ENCODE results near the gene SORBS1. TPM values are rescaled to one million over a fixed set of nuclear protein-coding genes. Genes with fewer than 3 reads are reported as not detected.

The SORBS1 gene
- total RNA-seq, 2 experiments from 2014 or later, result 0.56 to 0.74 TPM

GRCh38 chr10:95574649-95575365 lies 13.6 kb upstream of the SORBS1 start:
- Mint-ChIP-seq H3K4me3 (no peak overlapping the region), H3K36me3 (ENCODE audit: low read depth) (no peaks in the 10 kb centered on the region), H3K27me3 (peaks cover 26% of the 10 kb centered on the region), H3K27ac (no peak overlapping the region), H3K9me3 (no peaks in the 10 kb centered on the region), H3K4me1 (no peaks in the 10 kb centered on the region)
- ChIA-PET CTCF (interaction anchor here (1.5 kb wide), 1 partner anchor 31 kb away, joined by 4 read pairs; no protein-coding TSS in a partner anchor), POLR2A (no interaction called here)
- DNase-seq, result no peak

GRCh38 chr10:95573964-95574604 lies 12.9 kb upstream of the SORBS1 start:
- H3K27ac Mint-ChIP-seq, result no peak overlapping the region

GRCh38 chr10:95573527-95573926 lies 12.4 kb upstream of the SORBS1 start:
- no peaks in the 10 kb centered on the region for H3K9me3 Mint-ChIP-seq
- no peaks in the 10 kb centered on the region for H3K36me3 Mint-ChIP-seq (ENCODE audit: low read depth)
- no peak overlapping the region for H3K27ac Mint-ChIP-seq
- no peaks in the 10 kb centered on the region for H3K4me1 Mint-ChIP-seq
- H3K4me3 Mint-ChIP-seq, result no peak overlapping the region
- CTCF ChIA-PET, result interaction anchor here (1.0 kb wide), 1 partner anchor 18 kb away, joined by 3 read pairs; no protein-coding TSS in a partner anchor
- peaks cover 19% of the 10 kb centered on the region for H3K27me3 Mint-ChIP-seq
- DNase-seq, result no peak
- POLR2A ChIA-PET, result no interaction called here

More at GRCh38 chr10:95573964-95574604, 12.9 kb upstream of the SORBS1 start:
- no peaks in the 10 kb centered on the region for H3K9me3 Mint-ChIP-seq
- H3K27me3 Mint-ChIP-seq, result peaks cover 22% of the 10 kb centered on the region
- ChIA-PET POLR2A (no interaction called here), CTCF (interaction anchor here (1.0 to 1.5 kb wide), 2 partner anchors 17 to 31 kb away, joined by 3 to 4 read pairs; no protein-coding TSS in a partner anchor)
- no peaks in the 10 kb centered on the region for H3K36me3 Mint-ChIP-seq (ENCODE audit: low read depth)
- no peak overlapping the region for H3K4me3 Mint-ChIP-seq
- H3K4me1 Mint-ChIP-seq, result no peaks in the 10 kb centered on the region
- DNase-seq, result no peak

- DNase-seq, result no peak
- Mint-ChIP-seq H3K9me3 (no peaks in the 10 kb centered on the region), H3K36me3 (ENCODE audit: low read depth) (no peaks in the 10 kb centered on the region), H3K27ac (no peak overlapping the region), H3K27me3 (peaks cover 15% of the 10 kb centered on the region), H3K4me3 (no peak overlapping the region), H3K4me1 (no peaks in the 10 kb centered on the region)
- ChIA-PET CTCF (no interaction called here), POLR2A (no interaction called here)
These were observed 11.1 kb upstream of the SORBS1 start for GRCh38 chr10:95572131-95572820.

- Mint-ChIP-seq H3K9me3 (no peaks in the 10 kb centered on the region), H3K27me3 (peaks cover 15% of the 10 kb centered on the region), H3K27ac (no peak overlapping the region), H3K4me3 (no peak overlapping the region), H3K4me1 (no peaks in the 10 kb centered on the region), H3K36me3 (ENCODE audit: low read depth) (no peaks in the 10 kb centered on the region)
- ChIA-PET POLR2A (no interaction called here), CTCF (no interaction called here)
- no peak for DNase-seq
These were observed 10.2 kb upstream of the SORBS1 start for GRCh38 chr10:95571390-95571789.

- Mint-ChIP-seq H3K36me3 (ENCODE audit: low read depth) (no peaks in the 10 kb centered on the region), H3K4me1 (no peaks in the 10 kb centered on the region), H3K27me3 (peaks cover 14% of the 10 kb centered on the region), H3K9me3 (no peaks in the 10 kb centered on the region), H3K27ac (no peak overlapping the region), H3K4me3 (no peak overlapping the region)
- ChIA-PET POLR2A (no interaction called here), CTCF (no interaction called here)
- DNase-seq, result no peak
These were observed 8.2 kb upstream of the SORBS1 start for GRCh38 chr10:95569368-95569767.

GRCh38 chr10:95567903-95568630 lies 6.9 kb upstream of the SORBS1 start:
- Mint-ChIP-seq H3K36me3 (ENCODE audit: low read depth) (no peaks in the 10 kb centered on the region), H3K27ac (no peak overlapping the region), H3K9me3 (no peaks in the 10 kb centered on the region), H3K4me3 (no peak overlapping the region), H3K27me3 (peaks cover 8% of the 10 kb centered on the region), H3K4me1 (no peaks in the 10 kb centered on the region)
- DNase-seq, result no peak
- ChIA-PET CTCF (no interaction called here), POLR2A (no interaction called here)

- ChIA-PET CTCF (no interaction called here), POLR2A (no interaction called here)
- DNase-seq, result no peak
- H3K9me3 Mint-ChIP-seq, result no peaks in the 10 kb centered on the region
- peaks cover 6% of the 10 kb centered on the region for H3K4me1 Mint-ChIP-seq
- no peak overlapping the region for H3K27ac Mint-ChIP-seq
- H3K36me3 Mint-ChIP-seq (ENCODE audit: low read depth), result no peaks in the 10 kb centered on the region
- H3K4me3 Mint-ChIP-seq, result no peak overlapping the region
- H3K27me3 Mint-ChIP-seq, result peaks cover 4% of the 10 kb centered on the region
These were observed 5.0 kb upstream of the SORBS1 start for GRCh38 chr10:95566136-95566535.

GRCh38 chr10:95565336-95565735 lies 4.2 kb upstream of the SORBS1 start:
- H3K27me3 Mint-ChIP-seq, result peaks cover 6% of the 10 kb centered on the region
- ChIA-PET CTCF (interaction anchor here (0.6 kb wide), 1 partner anchor 652 kb away, joined by 3 read pairs; no protein-coding TSS in a partner anchor), POLR2A (no interaction called here)
- DNase-seq, result no peak
- H3K4me1 Mint-ChIP-seq, result peaks cover 10% of the 10 kb centered on the region
- H3K9me3 Mint-ChIP-seq, result no peaks in the 10 kb centered on the region
- no peaks in the 10 kb centered on the region for H3K36me3 Mint-ChIP-seq (ENCODE audit: low read depth)
- H3K4me3 Mint-ChIP-seq, result no peak overlapping the region
- H3K27ac Mint-ChIP-seq, result no peak overlapping the region

- no peak for DNase-seq
- ChIA-PET POLR2A (no interaction called here), CTCF (no interaction called here)
- no peak overlapping the region for H3K27ac Mint-ChIP-seq
- H3K9me3 Mint-ChIP-seq, result no peaks in the 10 kb centered on the region
- peaks cover 14% of the 10 kb centered on the region for H3K27me3 Mint-ChIP-seq
- H3K4me1 Mint-ChIP-seq, result peaks cover 16% of the 10 kb centered on the region
- no peaks in the 10 kb centered on the region for H3K36me3 Mint-ChIP-seq (ENCODE audit: low read depth)
- H3K4me3 Mint-ChIP-seq, result no peak overlapping the region
These were observed 3.1 kb upstream of the SORBS1 start for GRCh38 chr10:95564291-95564690.

GRCh38 chr10:95562341-95562965 lies 1.3 kb upstream of the SORBS1 start:
- Mint-ChIP-seq H3K9me3 (no peaks in the 10 kb centered on the region), H3K36me3 (ENCODE audit: low read depth) (no peaks in the 10 kb centered on the region), H3K27me3 (peaks cover 29% of the 10 kb centered on the region), H3K4me1 (peaks cover 16% of the 10 kb centered on the region), H3K27ac (no peak overlapping the region), H3K4me3 (no peak overlapping the region)
- ChIA-PET POLR2A (no interaction called here), CTCF (interaction anchor here (0.6 kb wide), 1 partner anchor 115 kb away, joined by 3 read pairs; no protein-coding TSS in a partner anchor)
- DNase-seq, result no peak

GRCh38 chr10:95561864-95562177 lies 650 bp upstream of the SORBS1 start:
- Mint-ChIP-seq H3K36me3 (ENCODE audit: low read depth) (no peaks in the 10 kb centered on the region), H3K9me3 (no peaks in the 10 kb centered on the region), H3K27ac (no peak overlapping the region), H3K4me1 (peaks cover 16% of the 10 kb centered on the region), H3K4me3 (peak overlapping the region; percentile 77), H3K27me3 (peaks cover 33% of the 10 kb centered on the region)
- CTCF ChIA-PET, result no interaction called here
- DNase-seq, result no peak
- POLR2A ChIA-PET, result no interaction called here

Measured in activated CD4-positive, alpha-beta T cell treated with anti-CD3 and anti-CD28 coated beads, Interleukin-2, amount 10 ng/mL, durations not matched to agents 7 days and 5 days (primary cell).